Smooth muscle cell (in vitro differentiated cells): Measurements from ENCODE around the gene BCL11B. TPM values are rescaled to one million over a fixed set of nuclear protein-coding genes. Genes with fewer than 3 reads are reported as not detected.

ENCODE experiments used
- DNase-seq: peaks from one replicate; lab custom pipeline; 2025; ENCODE audit not compliant: unreplicated experiment; lab: John Stamatoyannopoulos, UW
- H2AFZ ChIP-seq: fragments of 200-600 bp; sonication (generic); 2 replicates; pipeline ENCODE4 v1.6.0; 2016; ENCODE audit warnings: antibody characterized with exemption, low read depth, mild to moderate bottlenecking
- H3F3A ChIP-seq: fragments of 200-600 bp; sonication (generic); 2 replicates; pipeline ENCODE4 v1.6.0; 2017; ENCODE audit warnings: antibody characterized with exemption, low read depth
- H3K27ac ChIP-seq: fragments of 200-600 bp; sonication (generic); 2 replicates; pipeline ENCODE4 v1.5.1; 2016; ENCODE audit warnings: low read depth, mild to moderate bottlenecking
- H3K27me3 ChIP-seq: fragments of 200-600 bp; sonication (generic); 2 replicates; pipeline ENCODE4 v1.6.1; 2016; ENCODE audit warnings: low read depth, mild to moderate bottlenecking
- H3K36me3 ChIP-seq: fragments of 200-600 bp; sonication (generic); 2 replicates; pipeline ENCODE4 v1.5.1; 2016; ENCODE audit warnings: low read depth
- H3K4me1 ChIP-seq: fragments of 200-600 bp; sonication (generic); 2 replicates; pipeline ENCODE4 v1.5.1; 2016; ENCODE audit warnings: low read depth
- H3K4me2 ChIP-seq: fragments of 200-600 bp; sonication (generic); 2 replicates; pipeline ENCODE4 v1.6.0; 2016; ENCODE audit warnings: mild to moderate bottlenecking
- H3K4me3 ChIP-seq: fragments of 200-600 bp; sonication (generic); 2 replicates; pipeline ENCODE4 v1.5.1; 2016; ENCODE audit warnings: mild to moderate bottlenecking
- H3K79me2 ChIP-seq: fragments of 200-600 bp; sonication (generic); 2 replicates; pipeline ENCODE4 v1.6.0; 2016; ENCODE audit warnings: low read depth, mild to moderate bottlenecking
- H3K9ac ChIP-seq: fragments of 200-600 bp; sonication (generic); 2 replicates; pipeline ENCODE4 v1.6.0; 2016; ENCODE audit warnings: low read depth
- H3K9me3 ChIP-seq: fragments of 200-600 bp; sonication (generic); replicated peaks from 2 replicates; pipeline ENCODE4 v1.5.1; 2016; ENCODE audit warnings: low read depth
- H4K20me1 ChIP-seq: fragments of 200-600 bp; sonication (generic); 2 replicates; pipeline ENCODE4 v1.6.0; 2016; ENCODE audit warnings: low read depth
- WGBS: methylation state at CpG from one replicate; pipeline ENCODE4 v1.1.7; 2016; ENCODE audit warnings: low lambda C conversion rate; 5-methylcytosine and 5-hydroxymethylcytosine counted together
- polyA plus RNA-seq: library from polyadenylated mRNA; unstranded; fragments of >200 nt; fragmentation: Nextera tagmentation; extraction: Ambion mirVana; gene quantifications from 2 replicates; pipeline ENCODE4 v1.2.1, GENCODE V29; 2016
- total RNA-seq: library from RNA; depleted of rRNA; stranded (reverse); fragments of >200 nt; gene quantifications from 2 replicates; pipeline ENCODE4 v1.2.3, GENCODE V29; 2014
- TF ChIP-seq, protein P1 (sequence below): fragments of 200-600 bp; sonication (generic); IDR thresholded peaks from 2 replicates; pipeline ENCODE4 v1.5.1; 2017; ENCODE audit warnings: borderline replicate concordance, mild to moderate bottlenecking, antibody characterized with exemption; ENCODE audit not compliant: insufficient read depth, poor library complexity, severe bottlenecking

The BCL11B gene
- total and polyA plus RNA-seq, 2 experiments from 2014 or later = 0.56 to 3.0 TPM

GRCh38 chr14:99183311-99183710 lies 88.7 kb downstream of the BCL11B start:
- no peaks in the 10 kb centered on the region for H3K4me1 ChIP-seq
- peaks cover 3% of the 10 kb centered on the region for H4K20me1 ChIP-seq
- 98% methylated on average over 12 of the region's 12 CpGs for WGBS
- H3K9me3 ChIP-seq = no peaks in the 10 kb centered on the region
- H3K27me3 ChIP-seq = no peaks in the 10 kb centered on the region
- H3K36me3 ChIP-seq = no peaks in the 10 kb centered on the region
- H3F3A ChIP-seq = no peaks in the 10 kb centered on the region
- no peak for DNase-seq
- no peak overlapping the region for H2AFZ ChIP-seq
- H3K27ac ChIP-seq = no peak overlapping the region
- TF ChIP-seq, protein P1, sequence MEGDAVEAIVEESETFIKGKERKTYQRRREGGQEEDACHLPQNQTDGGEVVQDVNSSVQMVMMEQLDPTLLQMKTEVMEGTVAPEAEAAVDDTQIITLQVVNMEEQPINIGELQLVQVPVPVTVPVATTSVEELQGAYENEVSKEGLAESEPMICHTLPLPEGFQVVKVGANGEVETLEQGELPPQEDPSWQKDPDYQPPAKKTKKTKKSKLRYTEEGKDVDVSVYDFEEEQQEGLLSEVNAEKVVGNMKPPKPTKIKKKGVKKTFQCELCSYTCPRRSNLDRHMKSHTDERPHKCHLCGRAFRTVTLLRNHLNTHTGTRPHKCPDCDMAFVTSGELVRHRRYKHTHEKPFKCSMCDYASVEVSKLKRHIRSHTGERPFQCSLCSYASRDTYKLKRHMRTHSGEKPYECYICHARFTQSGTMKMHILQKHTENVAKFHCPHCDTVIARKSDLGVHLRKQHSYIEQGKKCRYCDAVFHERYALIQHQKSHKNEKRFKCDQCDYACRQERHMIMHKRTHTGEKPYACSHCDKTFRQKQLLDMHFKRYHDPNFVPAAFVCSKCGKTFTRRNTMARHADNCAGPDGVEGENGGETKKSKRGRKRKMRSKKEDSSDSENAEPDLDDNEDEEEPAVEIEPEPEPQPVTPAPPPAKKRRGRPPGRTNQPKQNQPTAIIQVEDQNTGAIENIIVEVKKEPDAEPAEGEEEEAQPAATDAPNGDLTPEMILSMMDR = no peak
- no peak overlapping the region for H3K9ac ChIP-seq
- H3K79me2 ChIP-seq = no peaks in the 10 kb centered on the region
- H3K4me3 ChIP-seq = no peak overlapping the region
- no peak overlapping the region for H3K4me2 ChIP-seq

GRCh38 chr14:99182548-99183250 lies 89.3 kb downstream of the BCL11B start:
- Histone ChIP-seq H3K79me2 (no peaks in the 10 kb centered on the region), H3K4me3 (no peak overlapping the region), H4K20me1 (peaks cover 3% of the 10 kb centered on the region), H2AFZ (no peak overlapping the region), H3K27me3 (no peaks in the 10 kb centered on the region), H3K9ac (no peak overlapping the region), H3K36me3 (no peaks in the 10 kb centered on the region), H3K4me1 (no peaks in the 10 kb centered on the region), H3K9me3 (no peaks in the 10 kb centered on the region), H3K27ac (no peak overlapping the region), H3F3A (no peaks in the 10 kb centered on the region), H3K4me2 (no peak overlapping the region)
- 91% methylated on average over 6 of the region's 6 CpGs for WGBS
- TF ChIP-seq, protein P1 = no peak
- DNase-seq = no peak

DNA sequence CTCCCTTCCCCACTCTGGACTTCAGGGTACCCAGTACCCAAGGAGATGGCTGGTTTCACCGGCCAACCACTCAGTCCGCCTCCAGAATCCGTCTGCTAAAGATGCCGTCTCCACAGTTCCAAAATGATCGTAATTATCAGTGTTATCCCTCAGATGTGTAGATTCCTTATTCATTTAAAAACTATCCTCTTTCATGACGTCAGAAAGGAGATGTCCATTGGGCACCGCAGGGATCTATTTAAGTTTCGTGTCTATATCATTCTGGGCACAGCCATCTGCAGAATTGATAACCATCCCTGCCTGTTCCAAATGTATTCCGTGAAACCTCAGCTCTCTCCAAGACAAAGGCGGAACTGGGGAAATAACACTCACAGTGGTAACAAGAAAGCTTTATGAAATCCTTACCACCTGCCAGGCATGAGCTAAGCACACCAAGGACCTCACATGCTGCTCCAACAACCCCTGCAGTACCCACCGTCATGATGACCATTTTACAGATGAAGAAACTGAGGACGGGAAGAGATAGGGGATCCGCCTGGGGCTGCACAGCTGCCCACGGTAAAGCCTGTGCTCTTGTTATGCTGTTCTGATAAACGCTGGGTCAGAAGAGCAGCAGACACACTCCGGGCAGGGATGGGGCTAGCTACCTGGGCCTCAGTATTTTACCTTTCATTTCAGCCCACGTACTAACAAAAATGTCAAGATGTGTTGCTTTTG lies 90.0 kb downstream of the BCL11B start:
- H3K4me3 ChIP-seq = no peak overlapping the region
- TF ChIP-seq, protein P1 = no peak
- 89% methylated on average over 17 of the region's 17 CpGs for WGBS
- no peaks in the 10 kb centered on the region for H3K9me3 ChIP-seq
- H3K79me2 ChIP-seq = no peaks in the 10 kb centered on the region
- H3F3A ChIP-seq = no peaks in the 10 kb centered on the region
- H3K27ac ChIP-seq = no peak overlapping the region
- H3K4me2 ChIP-seq = no peak overlapping the region
- H2AFZ ChIP-seq = no peak overlapping the region
- no peaks in the 10 kb centered on the region for H3K27me3 ChIP-seq
- H3K36me3 ChIP-seq = no peaks in the 10 kb centered on the region
- H3K9ac ChIP-seq = no peak overlapping the region
- no peaks in the 10 kb centered on the region for H3K4me1 ChIP-seq
- peaks cover 3% of the 10 kb centered on the region for H4K20me1 ChIP-seq
- DNase-seq = no peak
